Lung (tissue), 12 donors: ENCODE data around the gene GAPDHS. TPM values are rescaled to one million over a fixed set of nuclear protein-coding genes. Genes with fewer than 3 reads are reported as not detected.

ENCODE experiments used
- ATAC-seq: fragments of 200-7000 bp; cut with Tn5 transposase; one replicate; pipeline ENCODE4 v1.9.1; 2020; ENCODE audit warnings: moderate number of reproducible peaks; ENCODE audit not compliant: insufficient read depth, low FRiP score
- DNase-seq, 3 donors: peaks; one replicate each; pipeline ENCODE4 v3.0.0-alpha.2; 2013 to 2017
- H3K27ac ChIP-seq, 2 donors: one replicate each; pipeline ENCODE4 v1.5.1; 2013; ENCODE audit warnings: mild to moderate bottlenecking in 2 of 2, moderate library complexity in 2 of 2, control low read depth in 1 of 2, inconsistent platforms in 1 of 2, low read depth in 1 of 2, low read length in 1 of 2
- H3K27me3 ChIP-seq, 3 donors: one replicate each; pipeline ENCODE4 v1.5.1; 2013; ENCODE audit warnings: low read length in 2 of 3; ENCODE audit not compliant: control insufficient read depth in 3 of 3, insufficient read depth in 3 of 3
- H3K36me3 ChIP-seq, 4 donors: one replicate each; pipeline ENCODE4 v1.5.1; 2013; ENCODE audit warnings: low read length in 4 of 4, mild to moderate bottlenecking in 1 of 4, moderate library complexity in 1 of 4; ENCODE audit not compliant: control insufficient read depth in 4 of 4, insufficient read depth in 4 of 4
- H3K4me1 ChIP-seq, 5 donors: one replicate each; pipeline ENCODE4 v1.5.1; 2013; ENCODE audit warnings: low read length in 5 of 5, mild to moderate bottlenecking in 2 of 5, moderate library complexity in 1 of 5; ENCODE audit not compliant: control insufficient read depth in 5 of 5, insufficient read depth in 5 of 5
- H3K4me3 ChIP-seq: one replicate; pipeline ENCODE4 v1.5.1; 2013; ENCODE audit warnings: mild to moderate bottlenecking, control low read depth, moderate library complexity
- H3K9ac ChIP-seq, 2 donors: one replicate each; pipeline ENCODE4 v1.5.1; 2013; ENCODE audit warnings: low read length in 2 of 2, control low read depth in 1 of 2; ENCODE audit not compliant: insufficient read depth in 1 of 2
- H3K9me3 ChIP-seq, 4 donors: one replicate each; pipeline ENCODE4 v1.5.1; 2013; ENCODE audit warnings: low read length in 3 of 4, mild to moderate bottlenecking in 1 of 4, moderate library complexity in 1 of 4; ENCODE audit not compliant: control insufficient read depth in 4 of 4, insufficient read depth in 3 of 4
- CTCF ChIP-seq: IDR thresholded peaks from 2 replicates; pipeline ENCODE4 v1.5.1; 2012; ENCODE audit warnings: mild to moderate bottlenecking; ENCODE audit errors: control extremely low read depth, extremely low read depth
- WGBS, 2 donors: extraction: QIAGEN DNeasy Blood & Tissue Kit; methylation state at CpG; one replicate each; pipeline ENCODE4 v1.1.7; 2013; 5-methylcytosine and 5-hydroxymethylcytosine counted together
- polyA plus RNA-seq, 2 donors: library from polyadenylated mRNA; stranded (reverse); fragments of 200-250 nt; gene quantifications; one replicate each; pipeline ENCODE4 v1.2.1, GENCODE V29; 2013
- total RNA-seq, 2 donors: library from RNA; depleted of rRNA in 1 of 2; stranded (reverse); fragments of >200 nt in 1 of 2; gene quantifications; one replicate each; pipeline ENCODE4 v1.2.1, GENCODE V29; 2014 to 2021
- donor health status: control.
- donor health status: control.
- donor health status: Bipolar disorder and iron deficiency.
- donor health status: healthy.
- donor health status: DM: yes; HTN: yes; CAD: no.

The GAPDHS gene
- total and polyA plus RNA-seq, 4 donors, result not detected

GRCh38 chr19:35487656-35488182 lies 45.5 kb upstream of the GAPDHS start:
- no peaks in the 10 kb centered on the region for H3K27me3 ChIP-seq
- H3K36me3 ChIP-seq, result no peaks in the 10 kb centered on the region
- TF ChIP-seq CTCF, result no peak
- ATAC-seq (no peak), DNase-seq (peak in 2 of 3 donors; percentile 29 to 58)
- peaks cover 0 to 18% (median 0%) of the 10 kb centered on the region in 5 donors for H3K4me1 ChIP-seq
- no peaks in the 10 kb centered on the region for H3K9me3 ChIP-seq
- no peak overlapping the region for H3K9ac ChIP-seq
- WGBS, 2 donors, result 89 to 95% methylated on average over 10 of the region's 10 CpGs
- H3K4me3 ChIP-seq, result no peak overlapping the region
- no peak overlapping the region for H3K27ac ChIP-seq

GRCh38 chr19:35488677-35489076 lies 44.6 kb upstream of the GAPDHS start:
- no peaks in the 10 kb centered on the region for H3K9me3 ChIP-seq
- TF ChIP-seq CTCF, result no peak
- H3K9ac ChIP-seq, result no peak overlapping the region
- H3K4me1 ChIP-seq, result peaks cover 0 to 18% (median 0%) of the 10 kb centered on the region in 5 donors
- no peak overlapping the region for H3K4me3 ChIP-seq
- no peak overlapping the region for H3K27ac ChIP-seq
- 92 to 93% methylated on average over 16 of the region's 16 CpGs for WGBS, 2 donors
- H3K27me3 ChIP-seq, result no peaks in the 10 kb centered on the region
- DNase-seq, result no peak
- ATAC-seq, result no peak
- no peaks in the 10 kb centered on the region for H3K36me3 ChIP-seq

GRCh38 chr19:35490364-35490763 lies 42.9 kb upstream of the GAPDHS start, which contains the start of gene KRTDAP:
KRTDAP (minus strand) TSS chr19:35490464; CDS start chr19:35490442, 22 bp downstream.
- Histone ChIP-seq H3K4me1 (peaks cover 0 to 16% (median 0%) of the 10 kb centered on the region in 5 donors), H3K27ac (no peak within 1 kb of the TSS), H3K9ac (no peak within 1 kb of the TSS), H3K9me3 (no peaks in the 10 kb centered on the region), H3K4me3 (no peak within 1 kb of the TSS), H3K27me3 (no peaks in the 10 kb centered on the region), H3K36me3 (no peaks in the 10 kb centered on the region)
- ATAC-seq (no peak), DNase-seq (no peak)
- no peak for TF ChIP-seq CTCF
- WGBS, 2 donors, result 77 to 79% methylated on average over 9 of the region's 9 CpGs
